Eye (tissue), 1 donor: ENCODE results near the gene KRT86.
"Not testable (repeated sequence)": the region's sequence is repeated elsewhere in the genome, so short reads cannot be mapped to it uniquely, and the experiment has no call there.

Experiments used
- DNase-seq: peaks from one replicate; pipeline ENCODE4 v3.0.0-alpha.2; 2015

Gene KRT86

GRCh38 chr12:52342781-52343490, 68.5 kb downstream of the KRT86 start:
- DNase-seq: no peak

- DNase-seq: no peak
Measured at GRCh38 chr12:52343550-52343949, 69.1 kb downstream of the KRT86 start.

- no peak for DNase-seq
Measured at GRCh38 chr12:52344111-52344510, 69.7 kb downstream of the KRT86 start.

GRCh38 chr12:52345041-52345440, 70.6 kb downstream of the KRT86 start:
- not testable (repeated sequence) for DNase-seq

- DNase-seq: no peak
Measured at GRCh38 chr12:52346593-52346992, 72.1 kb downstream of the KRT86 start.

GRCh38 chr12:52347016-52347415, 72.6 kb downstream of the KRT86 start:
- no peak for DNase-seq

- peak; percentile 33 for DNase-seq
Measured at GRCh38 chr12:52347551-52348510, 73.4 kb downstream of the KRT86 start.

GRCh38 chr12:52349196-52349595, 74.8 kb downstream of the KRT86 start:
- DNase-seq: no peak

- DNase-seq: no peak
Measured at GRCh38 chr12:52350021-52350620, 75.7 kb downstream of the KRT86 start.

- no peak for DNase-seq
Measured at GRCh38 chr12:52350786-52351185, 76.3 kb downstream of the KRT86 start.

- DNase-seq: no peak
Measured at GRCh38 chr12:52351196-52352059, 77.0 kb downstream of the KRT86 start.

- DNase-seq: no peak
Measured at GRCh38 chr12:52352951-52353350, 78.5 kb downstream of the KRT86 start.

- no peak for DNase-seq
Measured at GRCh38 chr12:52353766-52354165, 79.3 kb downstream of the KRT86 start.

- DNase-seq: peak; percentile 36
Measured at GRCh38 chr12:52354200-52354599, 79.8 kb downstream of the KRT86 start.

GRCh38 chr12:52355176-52355575, 80.7 kb downstream of the KRT86 start:
- peak; percentile 32 for DNase-seq

- no peak for DNase-seq
Measured at GRCh38 chr12:52356031-52356761, 81.8 kb downstream of the KRT86 start.

- DNase-seq: no peak
Measured at GRCh38 chr12:52356762-52357580, 82.5 kb downstream of the KRT86 start.
